ENCODE results near the gene GALNT8. TPM values are rescaled to one million over a fixed set of nuclear protein-coding genes. Genes with fewer than 3 reads are reported as not detected.

The GALNT8 gene
- total and polyA plus RNA-seq, 4 donors: 0.09 to 1.3 (median 0.35) TPM

DNA sequence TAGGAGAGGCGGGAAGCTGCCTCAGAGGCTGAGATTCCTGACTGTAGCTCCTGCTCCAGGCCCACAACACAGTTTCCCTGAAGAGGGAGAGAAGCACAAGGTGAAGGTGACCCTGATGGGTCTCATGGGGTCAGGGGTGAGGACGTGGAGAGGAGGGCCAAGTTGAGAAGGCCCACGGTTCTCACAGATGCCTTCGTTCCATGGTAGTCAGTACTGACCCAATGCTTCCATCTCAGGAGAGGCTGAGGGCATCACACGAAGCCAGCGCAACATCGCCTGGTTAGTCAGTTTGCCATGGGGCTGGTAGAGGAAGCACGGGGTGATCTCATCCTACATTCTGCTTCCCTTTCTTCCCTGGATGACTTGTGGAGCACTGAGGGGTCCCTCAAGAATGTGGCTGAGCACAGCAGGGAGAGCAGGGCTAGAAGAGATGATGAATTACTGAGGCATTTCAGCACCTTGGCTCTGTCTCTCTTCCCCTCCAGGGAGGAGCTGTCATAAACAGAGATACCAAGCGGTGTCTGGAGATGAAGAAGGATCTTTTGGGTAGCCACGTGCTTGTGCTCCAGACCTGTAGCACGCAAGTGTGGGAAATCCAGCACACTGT is 51.9 kb downstream of the GALNT8 start:
- ATAC-seq (ENCODE audit: insufficient read depth, low FRiP score) (no peak), DNase-seq (no peak)
- H3K4me1 ChIP-seq (ENCODE audit: control insufficient read depth in 5 of 5, insufficient read depth in 5 of 5, low read length in 5 of 5): peaks cover 0 to 17% (median 2%) of the 10 kb centered on the region in 5 donors
- H3K27ac ChIP-seq (ENCODE audit: low read depth in 1 of 2, low read length in 1 of 2): no peak overlapping the region
- peaks cover 0 to 8% (median 4%) of the 10 kb centered on the region in 3 donors for H3K27me3 ChIP-seq (ENCODE audit: control insufficient read depth in 3 of 3, insufficient read depth in 3 of 3, low read length in 2 of 3)
- TF ChIP-seq, protein P1, sequence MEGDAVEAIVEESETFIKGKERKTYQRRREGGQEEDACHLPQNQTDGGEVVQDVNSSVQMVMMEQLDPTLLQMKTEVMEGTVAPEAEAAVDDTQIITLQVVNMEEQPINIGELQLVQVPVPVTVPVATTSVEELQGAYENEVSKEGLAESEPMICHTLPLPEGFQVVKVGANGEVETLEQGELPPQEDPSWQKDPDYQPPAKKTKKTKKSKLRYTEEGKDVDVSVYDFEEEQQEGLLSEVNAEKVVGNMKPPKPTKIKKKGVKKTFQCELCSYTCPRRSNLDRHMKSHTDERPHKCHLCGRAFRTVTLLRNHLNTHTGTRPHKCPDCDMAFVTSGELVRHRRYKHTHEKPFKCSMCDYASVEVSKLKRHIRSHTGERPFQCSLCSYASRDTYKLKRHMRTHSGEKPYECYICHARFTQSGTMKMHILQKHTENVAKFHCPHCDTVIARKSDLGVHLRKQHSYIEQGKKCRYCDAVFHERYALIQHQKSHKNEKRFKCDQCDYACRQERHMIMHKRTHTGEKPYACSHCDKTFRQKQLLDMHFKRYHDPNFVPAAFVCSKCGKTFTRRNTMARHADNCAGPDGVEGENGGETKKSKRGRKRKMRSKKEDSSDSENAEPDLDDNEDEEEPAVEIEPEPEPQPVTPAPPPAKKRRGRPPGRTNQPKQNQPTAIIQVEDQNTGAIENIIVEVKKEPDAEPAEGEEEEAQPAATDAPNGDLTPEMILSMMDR (IDR thresholded peaks at IDR 0.05; ENCODE audit: control extremely low read depth, extremely low read depth): no peak
- H3K9me3 ChIP-seq (ENCODE audit: control insufficient read depth in 4 of 4, insufficient read depth in 3 of 4, low read length in 3 of 4): no peaks in the 10 kb centered on the region
- H3K4me3 ChIP-seq: no peak overlapping the region
- H3K36me3 ChIP-seq (ENCODE audit: control insufficient read depth in 4 of 4, insufficient read depth in 4 of 4, low read length in 4 of 4): peaks cover 0 to 2% (median 0%) of the 10 kb centered on the region in 4 donors
- H3K9ac ChIP-seq (ENCODE audit: insufficient read depth in 1 of 2, low read length in 2 of 2): no peak overlapping the region
- WGBS, 2 donors: 84 to 87% methylated on average over 11 of the region's 11 CpGs

DNA sequence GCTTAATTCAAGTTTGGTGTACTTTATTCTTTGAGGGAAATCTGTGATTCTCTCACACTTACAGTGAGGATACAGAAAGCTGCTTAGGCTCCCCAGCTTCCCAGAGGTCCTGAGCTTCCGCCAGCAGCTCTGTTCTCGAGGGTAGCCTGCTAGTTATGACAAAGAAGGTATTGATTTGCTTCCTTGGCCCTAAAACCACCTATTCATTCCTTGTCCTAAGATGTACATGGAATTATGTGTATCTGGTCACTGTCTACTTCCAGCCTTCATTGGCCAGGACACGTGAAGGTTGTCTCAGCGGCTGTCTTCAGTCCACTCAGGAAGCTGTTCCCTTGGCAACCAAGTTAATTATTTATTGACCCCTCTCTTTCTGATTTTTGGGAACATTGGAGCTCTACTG is 55.7 kb downstream of the GALNT8 start:
- Histone ChIP-seq H3K36me3 (ENCODE audit: control insufficient read depth in 4 of 4, insufficient read depth in 4 of 4, low read length in 4 of 4) (peaks cover 0 to 2% (median 0%) of the 10 kb centered on the region in 4 donors), H3K9me3 (ENCODE audit: control insufficient read depth in 4 of 4, insufficient read depth in 3 of 4, low read length in 3 of 4) (peaks cover 0 to 2% (median 0%) of the 10 kb centered on the region in 4 donors), H3K9ac (ENCODE audit: insufficient read depth in 1 of 2, low read length in 2 of 2) (no peak overlapping the region), H3K4me1 (ENCODE audit: control insufficient read depth in 5 of 5, insufficient read depth in 5 of 5, low read length in 5 of 5) (no peaks in the 10 kb centered on the region), H3K4me3 (no peak overlapping the region), H3K27me3 (ENCODE audit: control insufficient read depth in 3 of 3, insufficient read depth in 3 of 3, low read length in 2 of 3) (peaks cover 0 to 9% (median 0%) of the 10 kb centered on the region in 3 donors), H3K27ac (ENCODE audit: low read depth in 1 of 2, low read length in 1 of 2) (no peak overlapping the region)
- no peak for ATAC-seq (ENCODE audit: insufficient read depth, low FRiP score)
- DNase-seq: no peak
- TF ChIP-seq, protein P1 (IDR thresholded peaks at IDR 0.05; ENCODE audit: control extremely low read depth, extremely low read depth): no peak
- 72 to 87% methylated on average over 4 of the region's 4 CpGs for WGBS, 2 donors

DNA sequence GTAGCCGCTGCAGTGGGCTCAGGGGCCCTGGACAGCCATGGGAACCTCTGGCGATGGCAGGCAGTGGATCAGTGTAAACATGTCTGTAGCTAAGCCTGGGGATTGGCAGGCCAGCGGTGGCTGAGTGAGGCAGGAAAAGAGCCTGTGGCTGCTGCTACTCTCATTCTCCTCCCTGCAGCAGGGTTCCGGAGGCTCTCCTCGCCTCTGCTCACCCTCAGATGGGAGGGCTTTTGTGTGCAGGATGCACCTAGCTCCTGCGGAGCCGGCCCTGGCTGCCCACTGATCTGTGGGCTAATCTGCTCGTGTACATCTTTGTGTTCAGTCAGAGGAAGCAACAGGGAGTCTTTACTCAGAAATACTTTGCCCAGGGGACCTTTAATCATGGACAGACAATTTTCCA is 59.5 kb downstream of the GALNT8 start:
- Histone ChIP-seq H3K27me3 (ENCODE audit: control insufficient read depth in 3 of 3, insufficient read depth in 3 of 3, low read length in 2 of 3) (peaks cover 0 to 4% (median 0%) of the 10 kb centered on the region in 3 donors), H3K36me3 (ENCODE audit: control insufficient read depth in 4 of 4, insufficient read depth in 4 of 4, low read length in 4 of 4) (no peaks in the 10 kb centered on the region), H3K4me1 (ENCODE audit: control insufficient read depth in 5 of 5, insufficient read depth in 5 of 5, low read length in 5 of 5) (no peaks in the 10 kb centered on the region), H3K9me3 (ENCODE audit: control insufficient read depth in 4 of 4, insufficient read depth in 3 of 4, low read length in 3 of 4) (peaks cover 0 to 6% (median under 1%) of the 10 kb centered on the region in 4 donors), H3K4me3 (no peak overlapping the region), H3K27ac (ENCODE audit: low read depth in 1 of 2, low read length in 1 of 2) (no peak overlapping the region), H3K9ac (ENCODE audit: insufficient read depth in 1 of 2, low read length in 2 of 2) (no peak overlapping the region)
- TF ChIP-seq, protein P1 (IDR thresholded peaks at IDR 0.05; ENCODE audit: control extremely low read depth, extremely low read depth): no peak
- 70 to 84% methylated on average over 8 of the region's 8 CpGs for WGBS, 2 donors
- no peak for ATAC-seq (ENCODE audit: insufficient read depth, low FRiP score)
- no peak for DNase-seq
